ENCODE results near the gene KRTAP9-4.
"Not testable (repeated sequence)": the region's sequence is repeated elsewhere in the genome, so short reads cannot be mapped to it uniquely, and the experiment has no call there.

The KRTAP9-4 gene

GRCh38 chr17:41249637-41250240 lies at the start of gene KRTAP9-4:
Gene KRTAP9-4, plus strand, starts transcription at chr17:41249687. Its CDS starts 34 bp downstream, at chr17:41249721.
- CTCF ChIA-PET: interaction anchor here (0.6 kb wide), 1 partner anchor 300 kb away, joined by 4 read pairs; no protein-coding TSS in a partner anchor

GRCh38 chr17:41211845-41212466 lies 37.5 kb upstream of the KRTAP9-4 start:
- peaks cover 4% of the 10 kb centered on the region; the same call in 1 of the 2 replicates for H3K4me1 ChIP-seq (ENCODE audit: control insufficient read depth, insufficient read depth, low read length)
- no peak overlapping the region for H3K27ac ChIP-seq (ENCODE audit: extremely low read depth, low read depth, low read length)
- no peak overlapping the region for H3K4me3 ChIP-seq (ENCODE audit: low read depth, low read length)
- CTCF ChIA-PET: interaction anchor here (0.6 kb wide), 1 partner anchor 428 kb away, joined by 3 read pairs; no protein-coding TSS in a partner anchor
- no peaks in the 10 kb centered on the region for H3K36me3 ChIP-seq (ENCODE audit: control insufficient read depth in 2 of 2, insufficient read depth in 1 of 2, low read length in 2 of 2)
- TF ChIP-seq ZXDB (tag by site-specific recombination; IDR thresholded peaks at IDR 0.05): no peak
- no peak for TF ChIP-seq ZSCAN18 (tag by site-specific recombination; IDR thresholded peaks at IDR 0.05)
- TF ChIP-seq OSR2 (tag by site-specific recombination; IDR thresholded peaks at IDR 0.05): peak; percentile 17; the same call in 1 of the 2 replicates
- TF ChIP-seq SCRT2 (tag by site-specific recombination; IDR thresholded peaks at IDR 0.05): peak; percentile 66
- TF ChIP-seq SCRT1 (tag by site-specific recombination; IDR thresholded peaks at IDR 0.05; ENCODE audit: borderline replicate concordance): peak; percentile 24; the same call in 1 of the 2 replicates
- no peak for TF ChIP-seq ELK4 (IDR thresholded peaks at IDR 0.05; ENCODE audit: borderline replicate concordance, low read depth, low read length)
- no peak for TF ChIP-seq ZNF416 (tag by site-specific recombination; IDR thresholded peaks at IDR 0.05)
- TF ChIP-seq ZBTB44 (tag by site-specific recombination; IDR thresholded peaks at IDR 0.05): peak; percentile 89
- peak; percentile 57 for TF ChIP-seq ZNF629 (tag by site-specific recombination; IDR thresholded peaks at IDR 0.05)
- TF ChIP-seq PRDM6 (tag by site-specific recombination; IDR thresholded peaks at IDR 0.05): 0 out of 2 replicates have a peak, but pooled peaks have one; percentile 26
- POLR2A ChIA-PET: no interaction called here
- H3K9me3 ChIP-seq (ENCODE audit: control insufficient read depth, insufficient read depth, low read depth, low read length): no peaks in the 10 kb centered on the region

More at GRCh38 chr17:41249637-41250240, at the start of gene KRTAP9-4:
- TF ChIP-seq SCRT1 (tag by site-specific recombination; IDR thresholded peaks at IDR 0.05; ENCODE audit: borderline replicate concordance): peak; percentile 56; the same call in 1 of the 2 replicates
- TF ChIP-seq ZIC2 (tag by site-specific recombination; IDR thresholded peaks at IDR 0.05): peak; percentile 73
- H3K27ac ChIP-seq (ENCODE audit: extremely low read depth, low read depth, low read length); H3K9me3 ChIP-seq (ENCODE audit: control insufficient read depth, insufficient read depth, low read depth, low read length); H3K4me1 ChIP-seq (ENCODE audit: control insufficient read depth, insufficient read depth, low read length); POLR2A ChIA-PET; H3K4me3 ChIP-seq (ENCODE audit: low read depth, low read length); H3K36me3 ChIP-seq (ENCODE audit: control insufficient read depth in 2 of 2, insufficient read depth in 1 of 2, low read length in 2 of 2): not testable (repeated sequence)

- Histone ChIP-seq H3K27ac (ENCODE audit: extremely low read depth, low read depth, low read length) (no peak overlapping the region), H3K4me3 (ENCODE audit: low read depth, low read length) (no peak overlapping the region), H3K36me3 (ENCODE audit: control insufficient read depth in 2 of 2, insufficient read depth in 1 of 2, low read length in 2 of 2) (no peaks in the 10 kb centered on the region), H3K4me1 (ENCODE audit: control insufficient read depth, insufficient read depth, low read length) (peaks cover 4% of the 10 kb centered on the region; the same call in 1 of the 2 replicates), H3K9me3 (ENCODE audit: control insufficient read depth, insufficient read depth, low read depth, low read length) (no peaks in the 10 kb centered on the region)
- ChIA-PET POLR2A (no interaction called here), CTCF (interaction anchor here (0.6 kb wide), 1 partner anchor 429 kb away, joined by 3 read pairs; no protein-coding TSS in a partner anchor)
- peak; percentile 83 for TF ChIP-seq ZIC2 (tag by site-specific recombination; IDR thresholded peaks at IDR 0.05)
- no peak for TF ChIP-seq ZNF785 (tag by site-specific recombination; IDR thresholded peaks at IDR 0.05)
- peak; percentile 49; the same call in 1 of the 2 replicates for TF ChIP-seq SCRT1 (tag by site-specific recombination; IDR thresholded peaks at IDR 0.05; ENCODE audit: borderline replicate concordance)
- TF ChIP-seq SCRT2 (tag by site-specific recombination; IDR thresholded peaks at IDR 0.05): peak; percentile 42; the same call in 1 of the 2 replicates
- TF ChIP-seq ZFP37 (tag by site-specific recombination; IDR thresholded peaks at IDR 0.05): no peak
- TF ChIP-seq ZBTB49 (tag by site-specific recombination; IDR thresholded peaks at IDR 0.05; ENCODE audit: low read depth): no peak
- no peak for TF ChIP-seq ZNF292 (tag by site-specific recombination; IDR thresholded peaks at IDR 0.05; ENCODE audit: borderline replicate concordance, low read depth)
These were observed 36.8 kb upstream of the KRTAP9-4 start for GRCh38 chr17:41212524-41213169.
